ENCODE results near the gene CDKAL1. TPM values are rescaled to one million over a fixed set of nuclear protein-coding genes. Genes with fewer than 3 reads are reported as not detected.

The CDKAL1 gene
- total and polyA plus RNA-seq, 8 donors = 13.6 to 20.7 (median 17.5) TPM

- H3K36me3 ChIP-seq = no peaks in the 10 kb centered on the region
- H3K27me3 ChIP-seq = no peaks in the 10 kb centered on the region
- DNase-seq = no peak
- no peak overlapping the region for H3K27ac ChIP-seq
- no peak for TF ChIP-seq CTCF (IDR thresholded peaks at IDR 0.05)
- peaks cover 0 to 2% of the 10 kb centered on the region in 2 donors for H3K9me3 ChIP-seq
- H3K4me1 ChIP-seq = no peaks in the 10 kb centered on the region
- H3K4me3 ChIP-seq = no peak overlapping the region
- intact Hi-C loops (cut with DNase I) = no loop called here
- ATAC-seq = no peak
Observed at GRCh38 chr6:21279619-21280018, 745.4 kb downstream of the CDKAL1 start.

- Histone ChIP-seq H3K9me3 (peaks cover 0 to 2% of the 10 kb centered on the region in 2 donors), H3K4me1 (no peaks in the 10 kb centered on the region), H3K27me3 (no peaks in the 10 kb centered on the region), H3K27ac (no peak overlapping the region), H3K4me3 (no peak overlapping the region), H3K36me3 (no peaks in the 10 kb centered on the region)
- TF ChIP-seq CTCF (IDR thresholded peaks at IDR 0.05) = no peak
- DNase-seq (no peak), ATAC-seq (no peak)
- intact Hi-C loops (cut with DNase I) = no loop called here
Observed at GRCh38 chr6:21281366-21281765, 747.1 kb downstream of the CDKAL1 start.

Other genes with a start within 250 kb of the CDKAL1 start
- gene E2F3, start 132.6 kb upstream of the CDKAL1 start, total RNA-seq = 10 to 100 TPM; 11.4 to 18.6 TPM
- gene E2F3, start 132.6 kb upstream of the CDKAL1 start, polyA plus RNA-seq (ENCODE audit: insufficient read length in 6 of 6) = 10 to 100 TPM; 13.2 to 15.6 (median 15.1) TPM